AG04449 (cell line): ENCODE measurements around the gene TTC21B.

Experiments
- CTCF ChIA-PET: fragments of 350-600 bp; formaldehyde crosslinking; extraction: SDS; loops from one replicate; lab custom pipeline; 2021; ENCODE audit warnings: antibody characterized with exemption; lab: Yijun Ruan, JAX
- POLR2A ChIA-PET: fragments of 400-600, 350-600 bp; formaldehyde crosslinking; extraction: SDS; loops from one replicate; lab custom pipeline; 2020; ENCODE audit warnings: antibody characterized with exemption, inconsistent platforms; lab: Yijun Ruan, JAX
- DNase-seq: peaks from one replicate; pipeline ENCODE4 v3.0.0-alpha.2; 2010; ENCODE audit warnings: low read depth, low spot score
- H3K4me3 ChIP-seq: 2 replicates; pipeline ENCODE4 v1.5.1; 2011; ENCODE audit warnings: low read depth, mild to moderate bottlenecking, control low read depth, low read length
- CTCF ChIP-seq: IDR thresholded peaks from one replicate; pipeline ENCODE4 v1.5.1; 2011; ENCODE audit warnings: mild to moderate bottlenecking, moderate library complexity, low read length, control low read depth, inconsistent platforms; ENCODE audit not compliant: insufficient read depth; ENCODE audit errors: missing control alignments

Gene TTC21B

GRCh38 chr2:165891345-165891744, 62.2 kb downstream of the TTC21B start:
- ChIA-PET POLR2A (no interaction called here), CTCF (interaction anchor here (1.3 to 2.3 kb wide), 3 partner anchors 9 to 17 kb away, joined by 3 to 6 read pairs (median 5); no protein-coding TSS in a partner anchor)
- DNase-seq, result no peak
- no peak overlapping the region for H3K4me3 ChIP-seq
- no peak for TF ChIP-seq CTCF

- POLR2A ChIA-PET, result no interaction called here
- H3K4me3 ChIP-seq, result no peak overlapping the region
- no peak for DNase-seq
- no peak for TF ChIP-seq CTCF
- CTCF ChIA-PET, result interaction anchor here (2.7 kb wide), 1 partner anchor 16 kb away, joined by 14 read pairs; no protein-coding TSS in a partner anchor
Measured at GRCh38 chr2:165889798-165890197, 63.8 kb downstream of the TTC21B start.

- H3K4me3 ChIP-seq, result no peak overlapping the region
- CTCF ChIA-PET, result interaction anchor here (2.7 kb wide), 1 partner anchor 15 kb away, joined by 14 read pairs; no protein-coding TSS in a partner anchor
- no peak for DNase-seq
- POLR2A ChIA-PET, result no interaction called here
- no peak for TF ChIP-seq CTCF
Measured at GRCh38 chr2:165889158-165889557, 64.4 kb downstream of the TTC21B start.

- DNase-seq, result no peak
- CTCF ChIA-PET, result interaction anchor here (1.0 to 2.7 kb wide), 2 partner anchors 9 to 14 kb away, joined by 3 to 14 read pairs; no protein-coding TSS in a partner anchor
- no peak overlapping the region for H3K4me3 ChIP-seq
- no peak for TF ChIP-seq CTCF
- POLR2A ChIA-PET, result no interaction called here
Measured at GRCh38 chr2:165888171-165888570, 65.4 kb downstream of the TTC21B start.

- H3K4me3 ChIP-seq, result no peak overlapping the region
- no peak for DNase-seq
- CTCF ChIA-PET, result no interaction called here
- no peak for TF ChIP-seq CTCF
- POLR2A ChIA-PET, result no interaction called here
Measured at GRCh38 chr2:165886487-165887146, 67.0 kb downstream of the TTC21B start.
